ENCODE data around the gene CYB5D1.

DNA sequence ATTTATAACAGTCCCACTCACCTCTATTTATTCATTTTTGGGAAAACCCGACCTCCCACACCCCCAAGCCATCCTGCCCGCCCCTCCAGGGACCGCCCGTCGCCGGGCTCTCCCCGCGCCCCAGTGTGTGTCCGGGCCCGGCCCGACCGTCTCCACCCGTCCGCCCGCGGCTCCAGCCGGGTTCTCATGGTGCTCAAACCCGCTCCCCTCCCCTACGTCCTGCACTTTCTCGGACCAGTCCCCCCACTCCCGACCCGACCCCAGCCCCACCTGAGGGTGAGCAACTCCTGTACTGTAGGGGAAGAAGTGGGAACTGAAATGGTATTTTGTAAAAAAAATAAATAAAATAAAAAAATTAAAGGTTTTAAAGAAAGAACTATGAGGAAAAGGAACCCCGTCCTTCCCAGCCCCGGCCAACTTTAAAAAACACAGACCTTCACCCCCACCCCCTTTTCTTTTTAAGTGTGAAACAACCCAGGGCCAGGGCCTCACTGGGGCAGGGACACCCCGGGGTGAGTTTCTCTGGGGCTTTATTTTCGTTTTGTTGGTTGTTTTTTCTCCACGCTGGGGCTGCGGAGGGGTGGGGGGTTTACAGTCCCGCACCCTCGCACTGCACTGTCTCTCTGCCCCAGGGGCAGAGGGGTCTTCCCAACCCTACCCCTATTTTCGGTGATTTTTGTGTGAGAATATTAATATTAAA is 3.6 kb upstream of the CYB5D1 start:
- TF ChIP-seq, protein P1, sequence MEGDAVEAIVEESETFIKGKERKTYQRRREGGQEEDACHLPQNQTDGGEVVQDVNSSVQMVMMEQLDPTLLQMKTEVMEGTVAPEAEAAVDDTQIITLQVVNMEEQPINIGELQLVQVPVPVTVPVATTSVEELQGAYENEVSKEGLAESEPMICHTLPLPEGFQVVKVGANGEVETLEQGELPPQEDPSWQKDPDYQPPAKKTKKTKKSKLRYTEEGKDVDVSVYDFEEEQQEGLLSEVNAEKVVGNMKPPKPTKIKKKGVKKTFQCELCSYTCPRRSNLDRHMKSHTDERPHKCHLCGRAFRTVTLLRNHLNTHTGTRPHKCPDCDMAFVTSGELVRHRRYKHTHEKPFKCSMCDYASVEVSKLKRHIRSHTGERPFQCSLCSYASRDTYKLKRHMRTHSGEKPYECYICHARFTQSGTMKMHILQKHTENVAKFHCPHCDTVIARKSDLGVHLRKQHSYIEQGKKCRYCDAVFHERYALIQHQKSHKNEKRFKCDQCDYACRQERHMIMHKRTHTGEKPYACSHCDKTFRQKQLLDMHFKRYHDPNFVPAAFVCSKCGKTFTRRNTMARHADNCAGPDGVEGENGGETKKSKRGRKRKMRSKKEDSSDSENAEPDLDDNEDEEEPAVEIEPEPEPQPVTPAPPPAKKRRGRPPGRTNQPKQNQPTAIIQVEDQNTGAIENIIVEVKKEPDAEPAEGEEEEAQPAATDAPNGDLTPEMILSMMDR (optimal IDR thresholded peaks at IDR 0.05 in 1 of 3, IDR thresholded peaks at IDR 0.05 in 1 of 3, conservative IDR thresholded peaks at IDR 0.05 in 1 of 3; ENCODE audit: extremely low read depth in 1 of 3, insufficient read depth in 2 of 3, low read length in 3 of 3): no peak
- TF ChIP-seq EZH2 (IDR thresholded peaks at IDR 0.05; ENCODE audit: low read length): no peak
